GM18858 (cell line): ENCODE data around the gene CORO1C.
"Not testable (repeated sequence)": the region's sequence is repeated elsewhere in the genome, so short reads cannot be mapped to it uniquely, and the experiment has no call there.

ENCODE experiments used
- ATAC-seq: cut with Tn5 transposase; IDR thresholded peaks from one replicate; pipeline ENCODE4 v1.9.1; 2021; ENCODE audit not compliant: unreplicated experiment

The CORO1C gene

GRCh38 chr12:108620236-108620879 lies 111.0 kb downstream of the CORO1C start:
- no peak for ATAC-seq

GRCh38 chr12:108619369-108620160 lies 111.8 kb downstream of the CORO1C start:
- no peak for ATAC-seq

DNA sequence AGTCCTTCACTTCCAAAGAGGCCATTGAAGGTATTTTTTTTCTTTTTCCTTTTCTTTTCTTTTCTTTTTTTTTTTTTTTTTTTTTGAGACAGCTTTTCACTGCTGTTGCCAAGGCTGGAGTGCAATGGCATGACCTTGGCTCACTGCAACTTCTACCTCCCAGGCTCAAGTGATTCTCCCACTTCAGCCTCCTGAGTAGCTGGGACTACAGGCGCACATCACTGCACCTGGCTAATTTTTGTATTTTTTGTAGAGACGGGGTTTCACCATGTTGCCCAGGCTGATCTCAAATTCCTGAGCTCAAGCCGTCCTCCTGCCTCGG lies 112.4 kb downstream of the CORO1C start:
- not testable (repeated sequence) for ATAC-seq

GRCh38 chr12:108618079-108618952 lies 113.0 kb downstream of the CORO1C start:
- no peak for ATAC-seq

- ATAC-seq: peak; percentile 59
Observed at GRCh38 chr12:108616941-108617858, 114.1 kb downstream of the CORO1C start.

GRCh38 chr12:108616359-108616758 lies 115.0 kb downstream of the CORO1C start:
- ATAC-seq: no peak

DNA sequence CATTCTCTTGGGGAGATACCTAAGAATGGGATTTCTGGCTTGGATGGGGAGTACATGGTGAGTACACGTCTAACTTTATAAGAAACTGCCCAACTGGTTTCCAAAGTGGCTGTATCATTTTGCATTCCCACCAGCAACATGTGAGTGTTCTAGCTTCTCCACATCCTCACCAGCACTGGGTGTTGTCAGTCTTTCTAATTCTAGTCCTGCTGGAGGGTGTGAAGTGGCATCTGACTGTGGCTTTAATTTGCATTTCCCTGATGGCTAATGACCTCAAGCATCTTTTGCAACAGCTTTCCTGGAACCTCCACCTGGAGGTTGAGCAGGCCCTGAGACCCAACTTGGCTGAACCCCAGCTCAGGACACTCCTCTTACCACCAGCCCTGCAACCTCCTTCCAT lies 115.4 kb downstream of the CORO1C start:
- no peak for ATAC-seq

DNA sequence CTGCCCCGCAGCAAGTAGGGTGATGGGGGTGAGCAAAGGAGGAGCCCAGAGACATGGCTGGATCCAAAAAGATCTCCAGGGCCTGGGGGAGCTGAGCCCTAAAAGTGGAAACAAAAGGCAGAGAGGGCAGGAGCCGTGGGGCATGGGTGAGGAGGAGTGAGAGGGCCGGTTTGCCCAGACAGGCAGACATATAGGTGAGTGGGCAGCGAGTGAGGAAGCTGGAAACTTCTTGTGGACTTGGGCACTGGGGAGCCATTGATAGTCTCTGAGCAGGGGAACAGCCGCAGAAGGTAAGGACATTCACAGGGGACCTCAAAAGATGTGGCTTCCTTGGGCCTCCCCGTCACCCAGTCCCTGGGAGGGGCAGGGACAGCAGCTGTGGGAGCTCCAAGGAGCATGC lies 116.7 kb downstream of the CORO1C start:
- ATAC-seq: no peak

DNA sequence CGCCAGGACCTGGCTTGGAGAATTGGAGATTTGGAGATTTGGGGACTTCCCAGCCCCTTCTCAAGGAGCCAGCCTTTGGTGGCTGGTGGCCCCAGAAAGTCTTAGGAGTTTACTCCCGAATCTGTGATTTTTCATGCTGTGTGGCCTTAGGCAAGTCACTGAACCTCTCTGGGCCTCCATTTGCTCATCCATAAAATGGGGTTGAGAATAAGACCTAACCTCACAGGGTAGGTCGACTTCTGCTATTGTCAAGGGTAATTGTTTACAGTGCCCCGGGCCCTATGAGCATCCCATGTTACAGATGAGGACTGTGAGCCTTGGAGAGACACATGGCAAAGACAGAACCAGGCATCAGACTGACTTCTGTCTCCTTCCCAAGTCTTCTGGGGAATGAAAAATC lies 117.3 kb downstream of the CORO1C start:
- ATAC-seq: no peak

GRCh38 chr12:108613548-108613947 lies 117.8 kb downstream of the CORO1C start:
- no peak for ATAC-seq

- ATAC-seq: no peak
Observed at GRCh38 chr12:108612788-108613282, 118.5 kb downstream of the CORO1C start.

- no peak for ATAC-seq
Observed at GRCh38 chr12:108611884-108612415, 119.4 kb downstream of the CORO1C start.

DNA sequence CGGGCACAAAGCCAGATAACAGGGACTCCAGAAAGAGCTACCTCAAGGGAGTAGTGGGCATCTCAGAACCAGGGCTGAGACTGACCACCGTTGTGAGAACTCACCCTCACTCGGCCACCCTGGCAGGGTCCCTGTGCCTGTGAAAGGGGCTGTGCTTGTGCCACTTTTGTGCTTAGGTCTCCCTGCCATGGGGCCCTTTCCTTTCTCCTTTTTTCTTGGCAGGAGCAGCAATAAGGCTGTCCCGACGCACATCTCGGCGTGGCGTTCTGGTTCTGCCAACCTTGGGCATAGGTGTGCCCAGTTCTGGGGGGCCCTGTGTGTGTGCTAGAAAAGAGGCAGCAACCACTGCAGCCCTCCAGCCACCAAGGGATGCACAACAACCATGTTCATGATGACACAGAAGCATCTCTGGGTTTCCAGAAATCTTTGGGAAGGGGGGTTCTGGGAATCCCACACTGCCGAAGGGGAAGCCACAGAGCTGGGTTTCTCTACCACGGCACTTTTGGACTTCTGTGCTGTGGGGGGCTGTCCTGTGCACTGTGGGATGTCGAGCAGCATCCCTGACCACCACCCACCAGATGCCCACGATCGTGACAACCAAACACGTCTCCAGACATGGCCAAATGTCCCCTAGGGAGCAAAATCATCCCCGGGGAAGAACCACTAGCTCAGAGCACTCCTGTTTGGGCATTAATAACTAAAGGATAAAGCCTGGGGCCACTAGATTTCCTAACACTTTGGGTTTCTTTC lies 120.3 kb downstream of the CORO1C start:
- no peak for ATAC-seq

DNA sequence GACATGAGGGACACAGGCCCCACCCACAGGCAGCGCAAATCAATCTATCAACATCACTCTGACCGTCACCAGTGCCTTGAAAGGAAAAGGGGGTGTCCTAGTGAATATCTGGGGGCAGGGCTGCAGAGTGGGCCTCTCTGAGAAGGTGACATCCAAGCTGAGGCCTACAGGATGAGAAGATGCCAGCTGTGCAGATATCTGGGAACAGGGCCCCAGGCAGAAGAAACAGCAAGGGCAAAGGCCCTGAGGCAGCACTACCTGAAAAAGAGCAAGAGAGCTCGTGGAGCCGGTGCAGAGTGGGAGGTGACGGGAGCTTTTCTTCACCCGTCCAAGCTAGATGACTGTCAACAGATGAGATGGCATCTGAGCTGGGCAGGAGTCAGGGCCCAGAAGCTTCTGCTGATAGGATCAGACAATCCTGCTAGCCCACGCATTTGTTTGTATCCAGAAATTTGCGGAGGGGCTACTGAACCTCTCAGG lies 120.9 kb downstream of the CORO1C start:
- no peak for ATAC-seq

DNA sequence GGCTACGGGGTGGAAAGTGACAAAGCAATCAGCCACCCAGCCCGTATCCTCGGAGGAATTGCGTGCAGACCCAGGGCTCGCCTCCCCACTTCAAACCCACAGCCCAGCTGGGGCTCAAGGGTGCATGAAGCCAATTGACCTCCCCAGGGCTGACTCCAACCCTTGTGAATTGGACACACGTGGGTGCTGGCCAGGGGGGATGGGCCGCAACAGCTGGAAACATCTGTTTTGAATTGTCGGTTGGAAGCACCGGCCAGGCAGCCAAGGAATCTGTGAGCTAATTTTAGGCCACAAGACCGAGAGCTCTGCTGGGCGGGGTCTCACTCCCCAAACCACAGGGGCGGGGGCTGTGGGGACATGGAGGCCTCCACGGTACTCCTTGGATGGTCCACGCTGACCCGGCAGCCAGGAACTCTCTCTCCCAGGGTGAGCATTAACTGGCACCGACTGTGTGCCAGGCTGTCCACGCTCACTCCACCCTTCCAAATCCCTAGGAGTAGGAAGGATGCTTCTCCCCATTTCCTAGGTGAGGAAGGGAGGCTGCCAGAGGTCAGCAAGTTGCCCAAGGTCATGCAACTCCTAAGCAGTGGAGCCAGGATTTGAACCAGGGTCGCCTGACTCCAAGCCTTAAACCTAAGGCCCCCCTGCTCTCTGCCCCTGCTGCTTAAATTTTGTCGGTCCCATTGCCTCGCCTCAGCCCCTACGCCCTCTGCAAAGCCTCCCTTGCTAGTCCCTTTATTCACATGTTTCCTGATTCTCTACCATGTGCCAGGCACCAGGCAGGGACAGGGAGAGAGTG lies 121.6 kb downstream of the CORO1C start:
- no peak for ATAC-seq

DNA sequence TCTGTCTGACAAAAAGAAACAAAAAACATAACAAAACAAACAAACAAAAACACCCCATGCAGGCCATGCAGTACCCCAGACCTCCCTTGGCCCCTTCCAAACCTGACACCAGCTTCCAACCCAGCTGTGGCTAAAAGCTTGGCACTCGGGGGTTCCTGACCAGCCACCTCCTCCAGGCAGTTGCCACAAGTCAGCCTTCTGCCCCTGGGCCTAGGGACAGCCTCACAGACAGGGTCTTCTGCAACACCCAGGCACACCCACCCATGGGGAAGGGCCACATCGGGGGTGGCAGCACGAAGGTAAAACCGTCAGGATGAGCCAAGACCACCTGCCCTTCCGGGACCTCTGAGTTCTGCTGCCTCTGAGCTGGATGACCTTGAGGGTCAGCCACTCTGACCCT lies 122.7 kb downstream of the CORO1C start:
- ATAC-seq: no peak

GRCh38 chr12:108607981-108608600 lies 123.2 kb downstream of the CORO1C start:
- no peak for ATAC-seq

GRCh38 chr12:108606492-108606891 lies 124.8 kb downstream of the CORO1C start:
- no peak for ATAC-seq
